Karpas-422 (cell line): ENCODE data around the gene FOXN4. TPM values are rescaled to one million over a fixed set of nuclear protein-coding genes. Genes with fewer than 3 reads are reported as not detected.
A peak's percentile ranks its signal among the peaks of the same experiment; 100 is the strongest.

ENCODE experiments used
- DNase-seq: peaks from one replicate; pipeline ENCODE4 v3.0.0-alpha.2; 2015
- H2AFZ ChIP-seq: fragments of 200-600 bp; sonication (generic); 2 replicates; pipeline ENCODE4 v1.6.1; 2014; ENCODE audit warnings: antibody characterized with exemption, low read length, mixed read lengths
- H3K27ac ChIP-seq: fragments of 200-600 bp; sonication (generic); 2 replicates; pipeline ENCODE4 v1.5.1; 2014; ENCODE audit warnings: mild to moderate bottlenecking, low read length, moderate library complexity
- H3K27me3 ChIP-seq: fragments of 200-600 bp; sonication (generic); 2 replicates; pipeline ENCODE4 v1.6.1; 2014; ENCODE audit warnings: low read length, mixed read lengths
- H3K36me3 ChIP-seq: fragments of 200-600 bp; sonication (generic); 2 replicates; pipeline ENCODE4 v1.6.1; 2014; ENCODE audit warnings: low read length, mixed read lengths; ENCODE audit not compliant: insufficient read depth
- H3K4me1 ChIP-seq: fragments of 200-600 bp; sonication (generic); 2 replicates; pipeline ENCODE4 v1.6.1; 2014; ENCODE audit warnings: mild to moderate bottlenecking, low read length, mixed read lengths
- H3K4me2 ChIP-seq: fragments of 200-600 bp; sonication (generic); 2 replicates; pipeline ENCODE4 v1.6.1; 2014; ENCODE audit warnings: low read length, low read depth, mild to moderate bottlenecking; ENCODE audit not compliant: poor library complexity, severe bottlenecking
- H3K4me3 ChIP-seq: fragments of 200-600 bp; sonication (generic); 2 replicates; pipeline ENCODE4 v1.5.1; 2014; ENCODE audit warnings: mild to moderate bottlenecking, antibody characterized with exemption, low read length, mixed read lengths
- H3K79me2 ChIP-seq: fragments of 200-600 bp; sonication (generic); 2 replicates; pipeline ENCODE4 v1.6.1; 2014; ENCODE audit warnings: mild to moderate bottlenecking, low read length, mixed read lengths
- H3K9ac ChIP-seq: fragments of 200-600 bp; sonication (generic); 2 replicates; pipeline ENCODE4 v1.6.0; 2014; ENCODE audit warnings: low read length
- H3K9me2 ChIP-seq: fragments of 200-600 bp; sonication (generic), shearing (Covaris generic); replicated peaks from 2 replicates; pipeline ENCODE4 v1.6.0; 2014; ENCODE audit warnings: mild to moderate bottlenecking, low read length, moderate library complexity; ENCODE audit not compliant: insufficient read depth
- H3K9me3 ChIP-seq: fragments of 300-700, 200-600 bp; sonication (generic); 2 replicates; pipeline ENCODE4 v1.6.1; 2014; ENCODE audit warnings: low read length, mixed read lengths
- H4K20me1 ChIP-seq: fragments of 200-600 bp; sonication (generic); 2 replicates; pipeline ENCODE4 v1.6.1; 2014; ENCODE audit warnings: mild to moderate bottlenecking, antibody characterized with exemption, low read length, low read depth; ENCODE audit not compliant: insufficient read depth
- total RNA-seq: library from RNA; depleted of rRNA; stranded (reverse); fragments of >200 nt; shearing (Covaris generic); gene quantifications from 2 replicates; pipeline ENCODE4 v1.2.3, GENCODE V29; 2014; ENCODE audit warnings: low replicate concordance

FOXN4 gene
- total RNA-seq, 1 experiment from 2014 or later: not detected

DNA sequence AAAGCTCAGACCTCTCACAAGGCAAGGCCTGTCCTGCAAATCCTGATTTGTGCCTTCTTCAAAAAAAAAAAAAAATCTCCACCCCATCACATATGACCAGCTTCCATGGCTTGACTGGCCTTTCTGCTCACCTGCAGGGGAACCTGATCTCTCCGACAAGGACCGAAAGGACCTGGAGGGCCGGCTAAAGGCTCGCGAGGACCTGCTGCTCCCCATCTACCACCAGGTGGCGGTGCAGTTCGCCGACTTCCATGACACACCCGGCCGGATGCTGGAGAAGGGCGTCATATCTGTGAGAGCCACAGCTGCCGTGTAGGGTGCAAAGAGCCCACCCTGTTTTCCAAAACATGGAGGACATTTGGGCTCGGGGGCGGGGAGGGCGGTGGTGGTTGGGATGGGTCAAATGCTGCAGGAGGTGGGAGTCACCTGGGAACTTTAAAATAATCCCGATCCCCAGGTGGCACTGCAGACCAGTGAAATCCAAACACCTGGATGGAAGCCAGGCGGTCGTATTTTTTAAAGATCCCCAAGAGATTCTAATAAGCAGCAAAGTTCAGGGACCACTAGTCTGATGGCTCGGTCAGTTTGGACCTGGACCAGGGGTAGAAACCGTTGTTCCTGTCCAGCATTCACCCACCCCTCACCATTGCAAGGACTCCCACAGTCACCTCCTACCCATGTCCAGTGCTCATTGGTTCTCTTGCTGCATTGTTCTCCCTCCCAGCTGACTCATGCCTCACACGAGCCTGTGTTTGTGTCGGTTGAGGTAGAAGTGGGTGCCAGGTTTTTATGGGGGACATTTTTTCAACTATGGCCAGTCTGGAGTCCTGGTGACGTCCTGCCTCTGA lies 44.8 kb downstream of the FOXN4 start:
- no peaks in the 10 kb centered on the region for H3K36me3 ChIP-seq
- H3K27me3 ChIP-seq: no peaks in the 10 kb centered on the region
- H3K4me3 ChIP-seq: no peak overlapping the region
- H3K9me2 ChIP-seq: no peaks in the 10 kb centered on the region
- H3K27ac ChIP-seq: no peak overlapping the region
- no peak overlapping the region; the same call in 1 of the 2 replicates for H3K9ac ChIP-seq
- peak; percentile 92 for DNase-seq
- peak overlapping the region; percentile 44 for H3K4me2 ChIP-seq
- H3K79me2 ChIP-seq: no peaks in the 10 kb centered on the region
- H3K4me1 ChIP-seq: peaks cover 7% of the 10 kb centered on the region
- H2AFZ ChIP-seq: no peak overlapping the region
- no peaks in the 10 kb centered on the region for H4K20me1 ChIP-seq
- H3K9me3 ChIP-seq: no peaks in the 10 kb centered on the region

DNA sequence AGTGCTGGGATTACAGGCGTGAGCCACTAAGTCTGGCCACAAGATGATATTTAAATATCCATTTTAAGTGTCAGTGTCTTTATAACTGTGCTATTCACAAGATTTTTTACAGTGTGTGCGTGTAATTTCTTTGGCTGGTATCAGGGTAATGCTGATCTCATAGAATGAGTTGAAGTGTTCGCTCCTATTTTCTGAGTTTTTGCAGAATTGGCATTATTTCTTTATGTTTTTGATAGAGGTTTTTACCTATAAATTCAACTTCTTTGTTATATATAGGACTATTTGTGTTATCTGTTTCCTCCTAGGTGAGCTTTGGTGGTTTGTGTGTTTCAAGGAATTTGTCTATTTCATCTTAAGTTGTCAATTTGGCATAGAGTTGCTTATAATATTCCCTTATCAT lies 45.6 kb downstream of the FOXN4 start:
- H2AFZ ChIP-seq: no peak overlapping the region
- DNase-seq: no peak
- no peaks in the 10 kb centered on the region for H3K9me2 ChIP-seq
- no peaks in the 10 kb centered on the region for H3K79me2 ChIP-seq
- H3K4me3 ChIP-seq: no peak overlapping the region
- H3K27me3 ChIP-seq: no peaks in the 10 kb centered on the region
- H3K36me3 ChIP-seq: no peaks in the 10 kb centered on the region
- H3K27ac ChIP-seq: no peak overlapping the region
- no peaks in the 10 kb centered on the region for H4K20me1 ChIP-seq
- H3K4me2 ChIP-seq: no peak overlapping the region
- H3K9ac ChIP-seq: no peak overlapping the region
- H3K9me3 ChIP-seq: no peaks in the 10 kb centered on the region
- H3K4me1 ChIP-seq: peaks cover 7% of the 10 kb centered on the region

- Histone ChIP-seq H4K20me1 (no peaks in the 10 kb centered on the region), H3K4me2 (no peak overlapping the region), H3K27me3 (no peaks in the 10 kb centered on the region), H3K9me3 (no peaks in the 10 kb centered on the region), H3K9ac (no peak overlapping the region), H3K36me3 (no peaks in the 10 kb centered on the region), H2AFZ (no peak overlapping the region), H3K4me3 (no peak overlapping the region), H3K27ac (no peak overlapping the region), H3K79me2 (no peaks in the 10 kb centered on the region), H3K4me1 (peaks cover 7% of the 10 kb centered on the region), H3K9me2 (no peaks in the 10 kb centered on the region)
- DNase-seq: no peak
Measured at GRCh38 chr12:109261939-109262338, 47.1 kb downstream of the FOXN4 start.

GRCh38 chr12:109261087-109261486 lies 48.0 kb downstream of the FOXN4 start:
- no peak overlapping the region for H3K27ac ChIP-seq
- no peak overlapping the region for H3K4me2 ChIP-seq
- H3K4me3 ChIP-seq: no peak overlapping the region
- no peaks in the 10 kb centered on the region for H3K27me3 ChIP-seq
- no peak overlapping the region for H3K9ac ChIP-seq
- no peaks in the 10 kb centered on the region for H3K36me3 ChIP-seq
- H2AFZ ChIP-seq: no peak overlapping the region
- H3K9me2 ChIP-seq: no peaks in the 10 kb centered on the region
- H3K4me1 ChIP-seq: peaks cover 7% of the 10 kb centered on the region
- no peaks in the 10 kb centered on the region for H4K20me1 ChIP-seq
- no peak for DNase-seq
- no peaks in the 10 kb centered on the region for H3K79me2 ChIP-seq
- no peaks in the 10 kb centered on the region for H3K9me3 ChIP-seq

GRCh38 chr12:109259545-109259895 lies 49.6 kb downstream of the FOXN4 start:
- Histone ChIP-seq H3K79me2 (no peaks in the 10 kb centered on the region), H3K27ac (no peak overlapping the region), H3K4me1 (peaks cover 7% of the 10 kb centered on the region), H2AFZ (no peak overlapping the region), H3K36me3 (peaks cover under 1% of the 10 kb centered on the region; the same call in 1 of the 2 replicates), H4K20me1 (no peaks in the 10 kb centered on the region), H3K9ac (no peak overlapping the region), H3K27me3 (no peaks in the 10 kb centered on the region), H3K4me2 (no peak overlapping the region), H3K4me3 (no peak overlapping the region), H3K9me2 (no peaks in the 10 kb centered on the region), H3K9me3 (no peaks in the 10 kb centered on the region)
- DNase-seq: no peak

GRCh38 chr12:109258607-109259544 lies 50.2 kb downstream of the FOXN4 start:
- H3K9ac ChIP-seq: no peak overlapping the region
- H3K4me2 ChIP-seq: no peak overlapping the region
- peaks cover 2% of the 10 kb centered on the region; the same call in 1 of the 2 replicates for H3K4me1 ChIP-seq
- peaks cover 7% of the 10 kb centered on the region for H3K36me3 ChIP-seq
- DNase-seq: no peak
- no peaks in the 10 kb centered on the region for H4K20me1 ChIP-seq
- H2AFZ ChIP-seq: no peak overlapping the region
- no peaks in the 10 kb centered on the region for H3K27me3 ChIP-seq
- no peaks in the 10 kb centered on the region for H3K79me2 ChIP-seq
- H3K9me2 ChIP-seq: no peaks in the 10 kb centered on the region
- 0 out of 2 replicates have a peak, but pooled peaks cover 2% of the 10 kb centered on the region for H3K9me3 ChIP-seq
- H3K27ac ChIP-seq: no peak overlapping the region
- H3K4me3 ChIP-seq: no peak overlapping the region

- Histone ChIP-seq H3K9ac (no peak overlapping the region), H3K27ac (no peak overlapping the region), H3K9me2 (no peaks in the 10 kb centered on the region), H3K27me3 (no peaks in the 10 kb centered on the region), H3K36me3 (peaks cover 10% of the 10 kb centered on the region), H3K79me2 (no peaks in the 10 kb centered on the region), H3K4me3 (no peak overlapping the region), H3K4me2 (no peak overlapping the region), H2AFZ (no peak overlapping the region), H3K9me3 (0 out of 2 replicates have a peak, but pooled peaks cover 3% of the 10 kb centered on the region), H4K20me1 (no peaks in the 10 kb centered on the region), H3K4me1 (no peaks in the 10 kb centered on the region)
- no peak for DNase-seq
Measured at GRCh38 chr12:109258201-109258600, 50.9 kb downstream of the FOXN4 start.

DNA sequence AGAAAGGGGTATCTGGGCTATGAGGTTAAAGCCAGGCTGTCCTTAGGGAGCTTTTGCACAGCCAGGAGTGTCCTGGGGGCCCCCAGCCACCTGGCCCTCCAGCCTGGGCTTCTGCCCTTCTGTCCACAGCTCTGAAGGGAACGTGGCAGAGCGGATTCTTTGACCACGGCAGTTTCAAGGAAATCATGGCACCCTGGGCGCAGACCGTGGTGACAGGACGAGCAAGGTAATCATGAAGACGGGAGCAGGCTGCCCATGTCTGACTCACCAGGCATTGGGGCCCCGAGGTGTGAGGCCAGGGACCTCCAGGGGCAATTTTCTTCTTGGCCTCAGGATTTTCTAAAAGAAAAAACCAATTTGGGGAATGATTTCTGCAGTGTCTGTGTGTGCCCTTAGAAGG lies 53.1 kb downstream of the FOXN4 start:
- H2AFZ ChIP-seq: no peak overlapping the region
- H3K4me1 ChIP-seq: no peaks in the 10 kb centered on the region
- H3K27me3 ChIP-seq: no peaks in the 10 kb centered on the region
- no peak overlapping the region for H3K9ac ChIP-seq
- no peak overlapping the region for H3K4me2 ChIP-seq
- H4K20me1 ChIP-seq: no peaks in the 10 kb centered on the region
- H3K4me3 ChIP-seq: no peak overlapping the region
- no peaks in the 10 kb centered on the region for H3K9me2 ChIP-seq
- 0 out of 2 replicates have a peak, but pooled peaks cover 3% of the 10 kb centered on the region for H3K9me3 ChIP-seq
- no peak overlapping the region for H3K27ac ChIP-seq
- DNase-seq: no peak
- no peaks in the 10 kb centered on the region for H3K79me2 ChIP-seq
- peaks cover 10% of the 10 kb centered on the region for H3K36me3 ChIP-seq
